ENCODE measurements around the gene CDH12. TPM values are rescaled to one million over a fixed set of nuclear protein-coding genes. Genes with fewer than 3 reads are reported as not detected.

Gene CDH12
- total RNA-seq, 4 donors from 2014 or later: not detected

GRCh38 chr5:21774281-21774680, 1078.9 kb downstream of the CDH12 start:
- no peak for TF ChIP-seq POLR2A (IDR thresholded peaks at IDR 0.05)
- TF ChIP-seq, protein P1, sequence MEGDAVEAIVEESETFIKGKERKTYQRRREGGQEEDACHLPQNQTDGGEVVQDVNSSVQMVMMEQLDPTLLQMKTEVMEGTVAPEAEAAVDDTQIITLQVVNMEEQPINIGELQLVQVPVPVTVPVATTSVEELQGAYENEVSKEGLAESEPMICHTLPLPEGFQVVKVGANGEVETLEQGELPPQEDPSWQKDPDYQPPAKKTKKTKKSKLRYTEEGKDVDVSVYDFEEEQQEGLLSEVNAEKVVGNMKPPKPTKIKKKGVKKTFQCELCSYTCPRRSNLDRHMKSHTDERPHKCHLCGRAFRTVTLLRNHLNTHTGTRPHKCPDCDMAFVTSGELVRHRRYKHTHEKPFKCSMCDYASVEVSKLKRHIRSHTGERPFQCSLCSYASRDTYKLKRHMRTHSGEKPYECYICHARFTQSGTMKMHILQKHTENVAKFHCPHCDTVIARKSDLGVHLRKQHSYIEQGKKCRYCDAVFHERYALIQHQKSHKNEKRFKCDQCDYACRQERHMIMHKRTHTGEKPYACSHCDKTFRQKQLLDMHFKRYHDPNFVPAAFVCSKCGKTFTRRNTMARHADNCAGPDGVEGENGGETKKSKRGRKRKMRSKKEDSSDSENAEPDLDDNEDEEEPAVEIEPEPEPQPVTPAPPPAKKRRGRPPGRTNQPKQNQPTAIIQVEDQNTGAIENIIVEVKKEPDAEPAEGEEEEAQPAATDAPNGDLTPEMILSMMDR (IDR thresholded peaks at IDR 0.05): no peak
- Histone ChIP-seq H3K4me1 (no peaks in the 10 kb centered on the region), H3K27me3 (no peaks in the 10 kb centered on the region), H3K4me3 (replicated peaks in 1 of 3) (no peak overlapping the region), H3K9me3 (peaks cover 3% of the 10 kb centered on the region), H3K27ac (no peak overlapping the region), H3K36me3 (no peaks in the 10 kb centered on the region)
- 89 to 93% methylated on average over 2 of the region's 2 CpGs for WGBS, 2 donors
- intact Hi-C loops (cut with DNase I): no loop called here
- DNase-seq: no peak

DNA sequence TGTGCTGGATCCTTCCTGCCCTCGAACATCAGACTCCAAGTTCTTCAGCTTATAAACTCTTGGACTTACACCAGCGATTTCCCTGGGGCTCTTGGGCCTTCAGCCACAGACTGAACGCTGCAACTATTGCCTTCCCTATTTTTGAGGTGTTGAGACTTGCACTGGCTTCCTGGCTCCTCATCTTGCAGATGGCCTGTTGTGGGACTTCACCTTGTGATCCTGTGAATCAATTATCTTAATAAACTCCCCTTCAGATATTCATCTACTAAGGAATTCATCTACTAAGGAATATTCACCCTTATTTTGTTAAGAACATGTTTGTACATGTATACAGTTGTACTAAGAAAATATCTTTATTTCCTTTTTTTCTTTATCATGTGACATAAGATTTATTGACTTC, 1079.7 kb downstream of the CDH12 start:
- intact Hi-C loops (cut with DNase I): no loop called here
- no peaks in the 10 kb centered on the region for H3K9me3 ChIP-seq

GRCh38 chr5:21765406-21765805, 1087.7 kb downstream of the CDH12 start:
- no peaks in the 10 kb centered on the region for H3K9me3 ChIP-seq
- no peak for DNase-seq
- H3K4me1 ChIP-seq: no peaks in the 10 kb centered on the region
- intact Hi-C loops (cut with DNase I): no loop called here
- TF ChIP-seq, protein P1 (IDR thresholded peaks at IDR 0.05): no peak
- no peak for TF ChIP-seq POLR2A (IDR thresholded peaks at IDR 0.05)
- 22 to 34% methylated on average over 1 of the region's 1 CpG for WGBS, 2 donors
- no peaks in the 10 kb centered on the region for H3K36me3 ChIP-seq
- no peaks in the 10 kb centered on the region for H3K27me3 ChIP-seq
- no peak overlapping the region for H3K4me3 ChIP-seq (replicated peaks in 1 of 3)
- H3K27ac ChIP-seq: no peak overlapping the region

More for the DNA sequence above, 1079.7 kb downstream of the CDH12 start:
- Histone ChIP-seq H3K4me3 (replicated peaks in 1 of 3) (no peak overlapping the region), H3K4me1 (no peaks in the 10 kb centered on the region), H3K27ac (no peak overlapping the region), H3K27me3 (no peaks in the 10 kb centered on the region), H3K36me3 (no peaks in the 10 kb centered on the region)
- WGBS, 2 donors: 70 to 78% methylated on average over 3 of the region's 3 CpGs
- DNase-seq: no peak
- no peak for TF ChIP-seq POLR2A (IDR thresholded peaks at IDR 0.05)
- TF ChIP-seq, protein P1 (IDR thresholded peaks at IDR 0.05): no peak

- TF ChIP-seq, protein P1 (IDR thresholded peaks at IDR 0.05): no peak
- TF ChIP-seq POLR2A (IDR thresholded peaks at IDR 0.05): no peak
- Histone ChIP-seq H3K27ac (no peak overlapping the region), H3K27me3 (no peaks in the 10 kb centered on the region), H3K9me3 (no peaks in the 10 kb centered on the region), H3K4me3 (replicated peaks in 1 of 3) (no peak overlapping the region), H3K36me3 (no peaks in the 10 kb centered on the region), H3K4me1 (no peaks in the 10 kb centered on the region)
- DNase-seq: no peak
- intact Hi-C loops (cut with DNase I): no loop called here
Measured at GRCh38 chr5:21739096-21739495, 1114.0 kb downstream of the CDH12 start.

DNA sequence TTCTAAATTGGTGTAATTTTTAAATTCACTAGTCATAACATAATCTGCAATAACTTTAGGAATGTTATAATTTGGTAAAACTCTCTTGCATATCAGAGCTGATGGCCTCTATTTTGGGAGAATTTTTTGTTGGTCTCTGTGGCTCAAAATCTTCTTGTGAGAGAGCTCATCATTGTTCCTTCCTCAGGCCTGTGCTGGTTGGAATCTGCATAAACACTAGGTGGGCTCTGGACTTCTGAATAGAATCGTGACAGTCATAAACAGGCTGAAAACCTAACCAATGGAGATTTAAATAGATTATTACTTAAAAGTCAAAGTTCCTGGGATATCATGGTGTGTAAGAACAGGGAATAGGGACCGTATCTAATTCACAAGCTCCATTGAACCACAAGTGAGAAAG, 1129.6 kb downstream of the CDH12 start:
- H3K27ac ChIP-seq: no peak overlapping the region
- H3K9me3 ChIP-seq: no peaks in the 10 kb centered on the region
- 42 to 68% methylated on average over 2 of the region's 2 CpGs for WGBS, 2 donors
- H3K36me3 ChIP-seq: no peaks in the 10 kb centered on the region
- H3K27me3 ChIP-seq: no peaks in the 10 kb centered on the region
- DNase-seq: no peak
- intact Hi-C loops (cut with DNase I): no loop called here
- TF ChIP-seq, protein P1 (IDR thresholded peaks at IDR 0.05): no peak
- no peak for TF ChIP-seq POLR2A (IDR thresholded peaks at IDR 0.05)
- H3K4me3 ChIP-seq (replicated peaks in 1 of 3): no peak overlapping the region
- H3K4me1 ChIP-seq: no peaks in the 10 kb centered on the region

Data from thyroid gland (tissue), 4 donors.